ENCODE results near the gene TUBB1.

Gene TUBB1

GRCh38 chr20:59075934-59076508, 56.8 kb downstream of the TUBB1 start:
- no peak overlapping the region for H3K4me3 ChIP-seq (ENCODE audit: low read depth, low read length)
- TF ChIP-seq CTCF (IDR thresholded peaks at IDR 0.05; ENCODE audit: borderline replicate concordance, insufficient read depth, low read depth, low read length): no peak

Data from GM12875 (cell line).